Measurements from ENCODE around the gene MYL12A. TPM values are rescaled to one million over a fixed set of nuclear protein-coding genes. Genes with fewer than 3 reads are reported as not detected.

MYL12A gene
- total and polyA plus RNA-seq, 2 experiments from 2014 or later = 789 to 1,649 TPM

DNA sequence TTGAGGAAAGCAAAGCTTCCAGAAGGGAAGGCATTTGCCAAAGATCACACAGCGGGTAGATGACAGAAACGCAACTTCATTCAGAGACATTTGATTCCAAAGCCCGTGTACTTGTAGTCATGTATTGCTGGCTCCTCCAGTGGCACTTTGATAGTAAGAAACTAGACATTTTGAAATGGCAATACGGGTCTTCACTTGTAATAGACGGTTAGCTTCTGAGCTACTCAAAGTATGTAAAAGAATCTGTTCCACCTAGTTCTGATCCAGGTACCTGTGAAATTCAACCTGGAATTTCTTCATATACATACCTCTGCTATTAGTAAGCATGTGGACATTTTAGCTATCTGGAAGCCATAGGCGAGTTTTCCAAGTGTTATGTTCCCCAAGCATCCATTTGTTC, 26.1 kb upstream of the MYL12A start:
- no peak for DNase-seq
- TF ChIP-seq EZH2phosphoT487 (IDR thresholded peaks at IDR 0.05; ENCODE audit: insufficient read depth, low read depth) = no peak
- no peak for TF ChIP-seq EZH2 (IDR thresholded peaks at IDR 0.05; ENCODE audit: insufficient read depth, poor library complexity, severe bottlenecking)
- Histone ChIP-seq H4K20me1 (ENCODE audit: insufficient read depth) (no peaks in the 10 kb centered on the region), H3K79me2 (ENCODE audit: insufficient read depth) (no peaks in the 10 kb centered on the region), H3K27ac (no peak overlapping the region), H3K9me3 (ENCODE audit: low read depth) (no peaks in the 10 kb centered on the region), H3K4me2 (ENCODE audit: unreplicated experiment) (no peak overlapping the region), H3K4me1 (ENCODE audit: insufficient read depth) (no peaks in the 10 kb centered on the region), H3K9ac (no peak overlapping the region), H3K9me2 (ENCODE audit: insufficient read depth) (no peaks in the 10 kb centered on the region), H3K27me3 (replicated peaks; ENCODE audit: insufficient read depth) (no peaks in the 10 kb centered on the region), H2AFZ (no peak overlapping the region), H3K36me3 (ENCODE audit: low read depth) (no peaks in the 10 kb centered on the region), H3K4me3 (no peak overlapping the region), H3F3A (ENCODE audit: insufficient read depth) (no peaks in the 10 kb centered on the region)
- in situ Hi-C loops (cut with MboI) = no loop called here
- WGBS, 2 experiments (ENCODE audit: low coverage in 1 of 2, low lambda C conversion rate in 2 of 2, missing lambda C conversion rate in 2 of 2) = 85 to 93% methylated on average over 6 of the region's 6 CpGs

DNA sequence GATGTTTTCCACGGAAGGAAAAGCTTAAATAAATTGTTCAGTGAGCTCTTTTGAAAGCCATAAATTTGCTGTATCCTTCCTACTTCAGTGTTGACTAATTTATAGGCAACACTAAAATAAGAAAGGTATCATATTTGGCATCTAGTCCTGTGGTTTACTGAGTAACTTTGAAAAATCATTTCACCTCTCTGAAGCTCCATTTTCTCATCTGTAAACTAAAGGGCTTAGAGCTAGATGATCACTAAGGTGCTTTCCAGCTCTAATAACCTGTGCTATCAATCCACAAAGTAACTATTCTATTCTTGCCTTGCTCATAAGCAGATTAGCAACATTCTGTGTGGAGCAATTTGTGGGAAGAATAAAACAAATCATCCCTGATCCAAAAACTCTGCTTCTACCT, 24.2 kb upstream of the MYL12A start:
- H3F3A ChIP-seq (ENCODE audit: insufficient read depth) = no peaks in the 10 kb centered on the region
- no peak overlapping the region for H3K4me3 ChIP-seq
- no peaks in the 10 kb centered on the region for H3K4me1 ChIP-seq (ENCODE audit: insufficient read depth)
- in situ Hi-C loops (cut with MboI) = no loop called here
- no peak overlapping the region for H3K9ac ChIP-seq
- H3K4me2 ChIP-seq (ENCODE audit: unreplicated experiment) = no peak overlapping the region
- TF ChIP-seq EZH2 (IDR thresholded peaks at IDR 0.05; ENCODE audit: insufficient read depth, poor library complexity, severe bottlenecking) (no peak), EZH2phosphoT487 (IDR thresholded peaks at IDR 0.05; ENCODE audit: insufficient read depth, low read depth) (no peak)
- no peaks in the 10 kb centered on the region for H4K20me1 ChIP-seq (ENCODE audit: insufficient read depth)
- H3K27ac ChIP-seq = no peak overlapping the region
- no peak overlapping the region for H2AFZ ChIP-seq
- no peaks in the 10 kb centered on the region for H3K9me2 ChIP-seq (ENCODE audit: insufficient read depth)
- WGBS, 2 experiments (ENCODE audit: low coverage in 1 of 2, low lambda C conversion rate in 2 of 2, missing lambda C conversion rate in 2 of 2) = 88 to 91% methylated on average over 1 of the region's 1 CpG
- DNase-seq = no peak
- H3K36me3 ChIP-seq (ENCODE audit: low read depth) = no peaks in the 10 kb centered on the region
- H3K9me3 ChIP-seq (ENCODE audit: low read depth) = no peaks in the 10 kb centered on the region
- no peaks in the 10 kb centered on the region for H3K27me3 ChIP-seq (replicated peaks; ENCODE audit: insufficient read depth)
- H3K79me2 ChIP-seq (ENCODE audit: insufficient read depth) = no peaks in the 10 kb centered on the region

DNA sequence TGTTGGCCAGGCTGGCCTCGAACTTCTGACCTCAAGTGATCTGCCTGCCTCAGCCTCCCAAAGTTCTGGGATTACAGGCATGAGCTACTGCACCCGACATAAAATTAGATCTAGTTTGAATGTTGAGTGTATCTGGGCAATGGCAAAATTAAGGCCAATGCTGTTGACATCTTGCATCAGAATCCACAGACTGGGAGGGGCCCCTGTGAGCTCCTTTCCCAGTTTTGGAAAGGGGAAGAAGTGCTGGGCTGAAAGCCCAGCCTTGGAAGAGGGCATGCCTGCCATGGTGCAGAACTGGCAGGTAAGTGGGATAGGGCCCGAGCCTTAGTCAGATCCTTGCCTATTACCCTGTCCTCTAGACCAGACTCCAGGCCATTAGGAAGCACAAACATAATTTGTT, 23.4 kb upstream of the MYL12A start:
- H4K20me1 ChIP-seq (ENCODE audit: insufficient read depth) = no peaks in the 10 kb centered on the region
- H3K9me2 ChIP-seq (ENCODE audit: insufficient read depth) = no peaks in the 10 kb centered on the region
- H3K27ac ChIP-seq = no peak overlapping the region
- no peaks in the 10 kb centered on the region for H3K9me3 ChIP-seq (ENCODE audit: low read depth)
- H2AFZ ChIP-seq = no peak overlapping the region
- in situ Hi-C loops (cut with MboI) = no loop called here
- TF ChIP-seq EZH2phosphoT487 (IDR thresholded peaks at IDR 0.05; ENCODE audit: insufficient read depth, low read depth) (no peak), EZH2 (IDR thresholded peaks at IDR 0.05; ENCODE audit: insufficient read depth, poor library complexity, severe bottlenecking) (no peak)
- DNase-seq = no peak
- H3K4me3 ChIP-seq = no peak overlapping the region
- no peaks in the 10 kb centered on the region for H3K79me2 ChIP-seq (ENCODE audit: insufficient read depth)
- no peak overlapping the region for H3K4me2 ChIP-seq (ENCODE audit: unreplicated experiment)
- H3F3A ChIP-seq (ENCODE audit: insufficient read depth) = no peaks in the 10 kb centered on the region
- WGBS, 2 experiments (ENCODE audit: low coverage in 1 of 2, low lambda C conversion rate in 2 of 2, missing lambda C conversion rate in 2 of 2) = 82 to 87% methylated on average over 3 of the region's 3 CpGs
- no peak overlapping the region for H3K9ac ChIP-seq
- H3K4me1 ChIP-seq (ENCODE audit: insufficient read depth) = no peaks in the 10 kb centered on the region
- H3K36me3 ChIP-seq (ENCODE audit: low read depth) = no peaks in the 10 kb centered on the region
- no peaks in the 10 kb centered on the region for H3K27me3 ChIP-seq (replicated peaks; ENCODE audit: insufficient read depth)

DNA sequence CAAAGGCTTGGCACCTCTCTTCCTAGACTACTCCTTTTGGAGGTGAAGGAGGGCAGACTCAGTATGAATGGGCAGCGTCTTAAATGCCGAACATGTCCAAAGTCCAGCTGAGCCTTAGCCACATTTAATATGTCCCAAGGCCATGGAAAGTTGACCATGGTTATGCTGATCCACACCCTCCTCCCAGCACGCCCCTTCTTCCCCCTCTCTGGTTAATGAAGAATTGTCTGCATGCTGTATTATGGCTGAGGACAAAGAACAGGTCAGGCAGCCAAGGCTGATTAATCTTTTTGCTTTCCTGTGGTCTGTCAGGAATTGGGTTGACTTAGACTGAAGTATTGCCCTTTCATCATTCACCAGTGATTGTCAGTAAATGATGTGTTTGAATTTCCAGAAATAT, 22.0 kb upstream of the MYL12A start:
- in situ Hi-C loops (cut with MboI) = no loop called here
- Histone ChIP-seq H3K9me3 (ENCODE audit: low read depth) (no peaks in the 10 kb centered on the region), H3K4me2 (ENCODE audit: unreplicated experiment) (no peak overlapping the region), H3K79me2 (ENCODE audit: insufficient read depth) (no peaks in the 10 kb centered on the region), H3K9me2 (ENCODE audit: insufficient read depth) (no peaks in the 10 kb centered on the region), H2AFZ (no peak overlapping the region), H3K4me1 (ENCODE audit: insufficient read depth) (no peaks in the 10 kb centered on the region), H3K4me3 (no peak overlapping the region), H3K9ac (no peak overlapping the region), H3F3A (ENCODE audit: insufficient read depth) (no peaks in the 10 kb centered on the region), H3K36me3 (ENCODE audit: low read depth) (no peaks in the 10 kb centered on the region), H3K27ac (no peak overlapping the region), H4K20me1 (ENCODE audit: insufficient read depth) (no peaks in the 10 kb centered on the region), H3K27me3 (replicated peaks; ENCODE audit: insufficient read depth) (no peaks in the 10 kb centered on the region)
- 79 to 80% methylated on average over 3 of the region's 3 CpGs for WGBS, 2 experiments (ENCODE audit: low coverage in 1 of 2, low lambda C conversion rate in 2 of 2, missing lambda C conversion rate in 2 of 2)
- DNase-seq = no peak
- TF ChIP-seq EZH2 (IDR thresholded peaks at IDR 0.05; ENCODE audit: insufficient read depth, poor library complexity, severe bottlenecking) (no peak), EZH2phosphoT487 (IDR thresholded peaks at IDR 0.05; ENCODE audit: insufficient read depth, low read depth) (no peak)

DNA sequence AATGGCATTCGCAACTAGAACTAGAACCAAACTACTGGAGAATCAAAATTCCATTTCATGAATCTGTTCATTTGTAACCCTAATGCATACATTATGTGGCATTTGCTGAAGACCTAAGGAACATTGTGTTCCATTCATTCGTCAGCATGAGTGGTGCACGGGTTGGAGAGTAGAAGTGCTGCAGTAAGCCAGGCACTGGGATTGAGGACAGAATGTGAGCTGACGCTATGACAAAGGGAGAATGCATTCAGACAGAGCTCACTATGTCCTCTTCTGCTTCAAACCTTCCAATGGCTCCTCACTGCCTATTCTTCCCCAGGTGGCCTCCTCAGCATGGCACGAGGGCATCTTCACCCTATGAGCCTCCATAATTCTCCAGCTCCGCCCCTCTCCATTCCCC, 21.6 kb upstream of the MYL12A start:
- Histone ChIP-seq H3K9ac (no peak overlapping the region), H3K27ac (no peak overlapping the region), H3K4me3 (no peak overlapping the region), H3K9me3 (ENCODE audit: low read depth) (no peaks in the 10 kb centered on the region), H3K9me2 (ENCODE audit: insufficient read depth) (no peaks in the 10 kb centered on the region), H3K36me3 (ENCODE audit: low read depth) (no peaks in the 10 kb centered on the region), H4K20me1 (ENCODE audit: insufficient read depth) (no peaks in the 10 kb centered on the region), H3K79me2 (ENCODE audit: insufficient read depth) (no peaks in the 10 kb centered on the region), H3K27me3 (replicated peaks; ENCODE audit: insufficient read depth) (no peaks in the 10 kb centered on the region), H2AFZ (no peak overlapping the region), H3F3A (ENCODE audit: insufficient read depth) (no peaks in the 10 kb centered on the region), H3K4me2 (ENCODE audit: unreplicated experiment) (no peak overlapping the region), H3K4me1 (ENCODE audit: insufficient read depth) (no peaks in the 10 kb centered on the region)
- 79 to 80% methylated on average over 6 of the region's 6 CpGs for WGBS, 2 experiments (ENCODE audit: low coverage in 1 of 2, low lambda C conversion rate in 2 of 2, missing lambda C conversion rate in 2 of 2)
- TF ChIP-seq EZH2 (IDR thresholded peaks at IDR 0.05; ENCODE audit: insufficient read depth, poor library complexity, severe bottlenecking) (no peak), EZH2phosphoT487 (IDR thresholded peaks at IDR 0.05; ENCODE audit: insufficient read depth, low read depth) (no peak)
- in situ Hi-C loops (cut with MboI) = no loop called here
- no peak for DNase-seq

Measured in GM23248 (cell line).